ENCODE data around the gene CDYL. TPM values are rescaled to one million over a fixed set of nuclear protein-coding genes. Genes with fewer than 3 reads are reported as not detected.

Gene CDYL
- polyA plus RNA-seq, 1 of the 3 experiments (the other 2 are of a cell fraction): 13.3 TPM

DNA sequence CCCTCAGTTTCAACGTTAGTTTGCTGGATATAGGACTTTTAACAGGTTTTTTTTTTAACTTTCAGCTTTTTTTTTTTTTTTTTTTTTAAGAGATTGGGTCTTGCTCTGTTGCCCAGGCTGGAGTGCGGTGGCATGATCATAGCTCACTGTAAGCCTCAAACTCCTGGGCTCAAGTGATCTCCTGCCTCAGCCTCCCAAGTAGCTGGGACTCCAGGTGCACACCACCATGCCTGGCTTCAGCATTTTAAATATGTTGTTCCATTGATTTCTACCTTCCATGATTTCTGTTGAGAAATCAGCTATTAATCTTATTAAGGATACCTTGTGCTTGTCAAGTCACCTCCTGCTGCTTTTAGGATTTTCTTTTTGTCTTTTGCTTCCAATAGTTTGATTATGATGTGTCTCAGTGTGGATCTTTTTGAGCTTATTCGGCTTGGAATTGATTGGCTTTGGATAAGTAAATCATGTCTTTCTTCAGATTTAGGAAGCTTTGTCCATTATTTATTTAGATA, 52.0 kb downstream of the CDYL start:
- no peak overlapping the region for H3K4me2 ChIP-seq
- CTCF ChIA-PET: interaction anchor here (0.9 kb wide), 1 partner anchor 11 kb away, joined by 4 read pairs; no protein-coding TSS in a partner anchor
- WGBS (ENCODE audit: low lambda C conversion rate): 63% methylated on average over 3 of the region's 3 CpGs
- H2AFZ ChIP-seq (ENCODE audit: low read depth): no peak overlapping the region
- H3K36me3 ChIP-seq (replicated peaks in 1 of 2; ENCODE audit: control insufficient read depth in 1 of 2, insufficient read depth in 2 of 2, low read length in 1 of 2): peaks cover 0 to 19% of the 10 kb centered on the region in 2 experiments
- H3K9me3 ChIP-seq: peaks cover 12% of the 10 kb centered on the region
- no peak for DNase-seq
- no peak overlapping the region for H3K27ac ChIP-seq (ENCODE audit: low read depth in 2 of 2, low read length in 1 of 2)
- TF ChIP-seq RFX5 (IDR thresholded peaks at IDR 0.05; ENCODE audit: low read length) (no peak), TCF12 (IDR thresholded peaks at IDR 0.05) (no peak), NRF1 (IDR thresholded peaks at IDR 0.05; ENCODE audit: low read depth, low read length) (no peak), ELF1 (IDR thresholded peaks at IDR 0.05) (no peak), FOSL2 (IDR thresholded peaks at IDR 0.05; ENCODE audit: borderline replicate concordance, low read depth) (no peak), JUND (IDR thresholded peaks at IDR 0.05) (no peak), FOXJ3 (CRISPR knock-in tag; IDR thresholded peaks at IDR 0.05) (no peak), POLR2AphosphoS5 (IDR thresholded peaks at IDR 0.05; ENCODE audit: low read depth, low read length) (no peak), GABPA (IDR thresholded peaks at IDR 0.05; ENCODE audit: low read depth) (no peak), TEAD4 (IDR thresholded peaks at IDR 0.05; ENCODE audit: borderline replicate concordance, insufficient read depth) (no peak), MEF2A (IDR thresholded peaks at IDR 0.05; ENCODE audit: borderline replicate concordance, low read depth) (no peak), SMC3 (IDR thresholded peaks at IDR 0.05; ENCODE audit: low read depth, low read length) (no peak), RCOR1 (IDR thresholded peaks at IDR 0.05; ENCODE audit: low read length) (no peak), FOXM1 (IDR thresholded peaks at IDR 0.05; ENCODE audit: low read depth) (no peak), EZH2phosphoT487 (IDR thresholded peaks at IDR 0.05; ENCODE audit: borderline replicate concordance, low read depth) (no peak)
- TF ChIP-seq, protein P1, sequence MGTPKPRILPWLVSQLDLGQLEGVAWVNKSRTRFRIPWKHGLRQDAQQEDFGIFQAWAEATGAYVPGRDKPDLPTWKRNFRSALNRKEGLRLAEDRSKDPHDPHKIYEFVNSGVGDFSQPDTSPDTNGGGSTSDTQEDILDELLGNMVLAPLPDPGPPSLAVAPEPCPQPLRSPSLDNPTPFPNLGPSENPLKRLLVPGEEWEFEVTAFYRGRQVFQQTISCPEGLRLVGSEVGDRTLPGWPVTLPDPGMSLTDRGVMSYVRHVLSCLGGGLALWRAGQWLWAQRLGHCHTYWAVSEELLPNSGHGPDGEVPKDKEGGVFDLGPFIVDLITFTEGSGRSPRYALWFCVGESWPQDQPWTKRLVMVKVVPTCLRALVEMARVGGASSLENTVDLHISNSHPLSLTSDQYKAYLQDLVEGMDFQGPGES (IDR thresholded peaks at IDR 0.05; ENCODE audit: low read depth, low read length): no peak
- TF ChIP-seq, protein P2, sequence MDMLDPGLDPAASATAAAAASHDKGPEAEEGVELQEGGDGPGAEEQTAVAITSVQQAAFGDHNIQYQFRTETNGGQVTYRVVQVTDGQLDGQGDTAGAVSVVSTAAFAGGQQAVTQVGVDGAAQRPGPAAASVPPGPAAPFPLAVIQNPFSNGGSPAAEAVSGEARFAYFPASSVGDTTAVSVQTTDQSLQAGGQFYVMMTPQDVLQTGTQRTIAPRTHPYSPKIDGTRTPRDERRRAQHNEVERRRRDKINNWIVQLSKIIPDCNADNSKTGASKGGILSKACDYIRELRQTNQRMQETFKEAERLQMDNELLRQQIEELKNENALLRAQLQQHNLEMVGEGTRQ (IDR thresholded peaks at IDR 0.05; ENCODE audit: borderline replicate concordance, low read depth, low read length): no peak
- TF ChIP-seq, protein P3, sequence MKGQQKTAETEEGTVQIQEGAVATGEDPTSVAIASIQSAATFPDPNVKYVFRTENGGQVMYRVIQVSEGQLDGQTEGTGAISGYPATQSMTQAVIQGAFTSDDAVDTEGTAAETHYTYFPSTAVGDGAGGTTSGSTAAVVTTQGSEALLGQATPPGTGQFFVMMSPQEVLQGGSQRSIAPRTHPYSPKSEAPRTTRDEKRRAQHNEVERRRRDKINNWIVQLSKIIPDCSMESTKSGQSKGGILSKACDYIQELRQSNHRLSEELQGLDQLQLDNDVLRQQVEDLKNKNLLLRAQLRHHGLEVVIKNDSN (IDR thresholded peaks at IDR 0.05; ENCODE audit: borderline replicate concordance, low read depth): no peak
- TF ChIP-seq, protein P4, sequence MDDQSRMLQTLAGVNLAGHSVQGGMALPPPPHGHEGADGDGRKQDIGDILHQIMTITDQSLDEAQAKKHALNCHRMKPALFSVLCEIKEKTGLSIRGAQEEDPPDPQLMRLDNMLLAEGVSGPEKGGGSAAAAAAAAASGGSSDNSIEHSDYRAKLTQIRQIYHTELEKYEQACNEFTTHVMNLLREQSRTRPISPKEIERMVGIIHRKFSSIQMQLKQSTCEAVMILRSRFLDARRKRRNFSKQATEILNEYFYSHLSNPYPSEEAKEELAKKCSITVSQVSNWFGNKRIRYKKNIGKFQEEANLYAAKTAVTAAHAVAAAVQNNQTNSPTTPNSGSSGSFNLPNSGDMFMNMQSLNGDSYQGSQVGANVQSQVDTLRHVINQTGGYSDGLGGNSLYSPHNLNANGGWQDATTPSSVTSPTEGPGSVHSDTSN (IDR thresholded peaks at IDR 0.05): no peak
- no peaks in the 10 kb centered on the region for H3K9me2 ChIP-seq
- H4K20me1 ChIP-seq (ENCODE audit: insufficient read depth): no peaks in the 10 kb centered on the region
- peaks cover 88% of the 10 kb centered on the region for H3K79me2 ChIP-seq (ENCODE audit: insufficient read depth)
- H3K27me3 ChIP-seq (ENCODE audit: insufficient read depth): no peaks in the 10 kb centered on the region
- no peak overlapping the region for H3K9ac ChIP-seq
- POLR2A ChIA-PET: no interaction called here
- H3K4me3 ChIP-seq (ENCODE audit: low read depth in 2 of 2, low read length in 1 of 2): no peak overlapping the region
- no peaks in the 10 kb centered on the region for H3F3A ChIP-seq (replicated peaks; ENCODE audit: insufficient read depth)
- no peaks in the 10 kb centered on the region for H3K4me1 ChIP-seq (ENCODE audit: control insufficient read depth in 1 of 2, insufficient read depth in 2 of 2, low read depth in 1 of 2, low read length in 1 of 2)
